ENCODE results near the gene TTC4.
A peak's percentile ranks its signal among the peaks of the same experiment; 100 is the strongest.

The TTC4 gene

DNA sequence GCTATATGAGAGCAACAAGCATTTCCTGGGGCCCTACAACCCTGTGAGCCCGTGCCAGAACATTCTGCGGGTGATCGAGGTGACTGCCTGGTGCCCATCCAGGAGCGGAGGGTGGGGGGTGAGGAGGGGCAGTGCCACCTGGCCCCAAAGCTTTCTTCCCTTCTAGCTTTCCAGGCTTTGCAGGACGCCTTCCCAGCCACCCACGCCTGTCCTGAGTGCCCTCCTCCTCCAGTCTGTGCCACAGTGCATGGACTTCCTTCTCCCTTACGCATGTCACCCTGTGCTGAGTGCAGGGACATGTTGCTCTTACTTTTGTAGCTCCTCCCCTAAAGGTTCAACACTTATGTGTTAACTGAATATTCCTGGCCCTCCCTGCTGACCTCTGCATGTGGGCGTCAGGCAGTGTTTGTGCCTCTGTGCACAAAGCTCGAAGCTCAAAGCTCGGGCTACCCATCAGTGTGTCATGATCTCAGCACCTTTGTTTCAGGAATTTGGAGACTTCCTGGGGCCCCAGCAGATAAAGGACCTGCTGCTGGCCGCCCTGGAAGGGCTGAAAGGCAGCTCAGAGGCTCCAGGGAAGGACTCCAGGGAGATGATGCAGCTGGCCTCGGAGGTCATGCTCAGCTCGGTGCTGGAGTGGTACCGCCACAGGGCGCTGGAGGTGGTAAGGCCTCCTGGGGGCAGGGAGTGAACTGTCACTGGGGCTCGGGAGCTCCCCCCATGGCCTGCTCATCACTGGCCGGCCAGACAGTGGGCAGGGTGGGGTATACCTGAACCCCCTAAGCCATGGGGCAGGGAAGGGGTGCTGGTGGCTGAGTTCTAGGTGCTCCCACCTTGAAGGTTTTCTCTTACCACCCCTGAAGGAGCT is 36.7 kb upstream of the TTC4 start:
- H3K4me3 ChIP-seq (ENCODE audit: low read length) = no peak overlapping the region
- no peak overlapping the region for H3K4me2 ChIP-seq (ENCODE audit: low read length)
- no peak overlapping the region for H2BK5ac ChIP-seq (ENCODE audit: low read length)
- H2BK120ac ChIP-seq (ENCODE audit: low read depth, low read length) = no peak overlapping the region
- WGBS (ENCODE audit: extremely low coverage, insufficient coverage, low lambda C conversion rate) = no CpG with 5 or more reads among the region's 17 CpGs
- H3K27ac ChIP-seq (ENCODE audit: low read depth, low read length) = no peak overlapping the region
- no peak overlapping the region for H4K5ac ChIP-seq (ENCODE audit: low read length)
- no peak overlapping the region for H3K4ac ChIP-seq (ENCODE audit: low read depth, low read length)
- H3K18ac ChIP-seq (ENCODE audit: low read length) = no peak overlapping the region
- no peaks in the 10 kb centered on the region for H3K36me3 ChIP-seq (ENCODE audit: control insufficient read depth, insufficient read depth, low read length)
- H2BK15ac ChIP-seq (replicated peaks; ENCODE audit: low read depth) = no peak overlapping the region
- no peak overlapping the region for H2AK5ac ChIP-seq (ENCODE audit: low read length)
- no peaks in the 10 kb centered on the region for H3K4me1 ChIP-seq (ENCODE audit: control insufficient read depth, low read depth, low read length)
- no peaks in the 10 kb centered on the region for H3K27me3 ChIP-seq (ENCODE audit: insufficient read depth, low read length, poor library complexity)
- peak overlapping the region; percentile 24 for H3K23ac ChIP-seq (ENCODE audit: low read length)
- no peak overlapping the region for H3K9ac ChIP-seq (ENCODE audit: low read length)
- H3K79me1 ChIP-seq (ENCODE audit: low read length) = no peaks in the 10 kb centered on the region
- peak; percentile 36 for DNase-seq
- H3K56ac ChIP-seq (ENCODE audit: low read length) = peak overlapping the region; percentile 34
- no peak overlapping the region for H4K8ac ChIP-seq (ENCODE audit: low read depth, low read length)
- no peaks in the 10 kb centered on the region for H3K79me2 ChIP-seq (ENCODE audit: control insufficient read depth, insufficient read depth, low read length)

DNA sequence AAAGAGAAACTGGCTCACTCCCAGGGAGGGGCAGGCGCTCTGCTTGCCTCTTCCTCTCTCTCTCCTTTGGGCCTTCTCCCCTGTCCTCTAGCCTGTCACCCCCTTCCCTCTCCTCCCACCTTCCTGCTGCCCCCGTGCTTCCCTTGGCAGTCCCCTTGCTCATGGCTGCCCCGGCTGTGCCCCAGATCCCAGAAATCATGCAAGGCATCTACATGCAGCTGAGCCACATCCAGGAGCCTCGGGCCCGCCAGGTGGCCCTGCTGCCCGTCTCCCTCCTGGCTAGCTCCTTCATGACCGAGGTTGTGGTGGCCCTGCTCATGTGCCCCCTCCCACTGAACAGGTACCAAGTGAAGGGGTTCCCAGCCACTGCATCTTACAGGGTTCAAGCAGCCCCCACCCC is 36.0 kb upstream of the TTC4 start:
- H3K4me3 ChIP-seq (ENCODE audit: low read length) = no peak overlapping the region
- H3K79me1 ChIP-seq (ENCODE audit: low read length) = no peaks in the 10 kb centered on the region
- no peak overlapping the region for H2BK120ac ChIP-seq (ENCODE audit: low read depth, low read length)
- no peak overlapping the region for H3K4ac ChIP-seq (ENCODE audit: low read depth, low read length)
- H4K8ac ChIP-seq (ENCODE audit: low read depth, low read length) = no peak overlapping the region
- H3K56ac ChIP-seq (ENCODE audit: low read length) = no peak overlapping the region
- no peaks in the 10 kb centered on the region for H3K4me1 ChIP-seq (ENCODE audit: control insufficient read depth, low read depth, low read length)
- no peak overlapping the region for H2AK5ac ChIP-seq (ENCODE audit: low read length)
- H3K18ac ChIP-seq (ENCODE audit: low read length) = no peak overlapping the region
- H3K79me2 ChIP-seq (ENCODE audit: control insufficient read depth, insufficient read depth, low read length) = no peaks in the 10 kb centered on the region
- H3K9ac ChIP-seq (ENCODE audit: low read length) = no peak overlapping the region
- H2BK15ac ChIP-seq (replicated peaks; ENCODE audit: low read depth) = no peak overlapping the region
- H2BK5ac ChIP-seq (ENCODE audit: low read length) = no peak overlapping the region
- H3K27me3 ChIP-seq (ENCODE audit: insufficient read depth, low read length, poor library complexity) = no peaks in the 10 kb centered on the region
- no peak for DNase-seq
- H3K4me2 ChIP-seq (ENCODE audit: low read length) = no peak overlapping the region
- no peaks in the 10 kb centered on the region for H3K36me3 ChIP-seq (ENCODE audit: control insufficient read depth, insufficient read depth, low read length)
- no peak overlapping the region for H4K5ac ChIP-seq (ENCODE audit: low read length)
- H3K23ac ChIP-seq (ENCODE audit: low read length) = no peak overlapping the region
- WGBS (ENCODE audit: extremely low coverage, insufficient coverage, low lambda C conversion rate) = no CpG with 5 or more reads among the region's 7 CpGs
- H3K27ac ChIP-seq (ENCODE audit: low read depth, low read length) = no peak overlapping the region

DNA sequence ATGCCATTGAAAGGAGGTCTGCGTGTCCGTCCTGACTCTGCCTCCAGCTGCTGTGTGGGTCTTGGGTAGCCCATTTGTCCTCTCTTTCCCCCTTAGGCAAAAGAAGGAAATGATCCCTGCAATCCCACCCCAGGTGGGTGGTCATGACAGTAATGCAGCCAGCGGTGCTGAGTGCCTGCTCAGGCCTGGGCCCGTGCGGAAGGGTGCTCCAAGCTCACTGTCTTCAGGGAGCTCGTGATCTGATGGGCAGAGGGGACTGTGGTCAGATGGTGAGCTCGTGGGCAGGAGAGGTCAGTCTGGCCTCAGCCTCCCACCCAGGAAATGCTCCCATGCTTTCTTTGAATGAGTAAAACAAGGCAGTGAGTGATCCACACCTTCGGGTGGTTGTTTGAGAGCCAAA is 35.3 kb upstream of the TTC4 start:
- H3K36me3 ChIP-seq (ENCODE audit: control insufficient read depth, insufficient read depth, low read length) = no peaks in the 10 kb centered on the region
- H2BK15ac ChIP-seq (replicated peaks; ENCODE audit: low read depth) = no peak overlapping the region
- H4K8ac ChIP-seq (ENCODE audit: low read depth, low read length) = no peak overlapping the region
- H3K4me2 ChIP-seq (ENCODE audit: low read length) = no peak overlapping the region
- no peak overlapping the region for H3K9ac ChIP-seq (ENCODE audit: low read length)
- H3K4me3 ChIP-seq (ENCODE audit: low read length) = no peak overlapping the region
- no peak overlapping the region for H2AK5ac ChIP-seq (ENCODE audit: low read length)
- DNase-seq = no peak
- no peaks in the 10 kb centered on the region for H3K27me3 ChIP-seq (ENCODE audit: insufficient read depth, low read length, poor library complexity)
- H2BK120ac ChIP-seq (ENCODE audit: low read depth, low read length) = no peak overlapping the region
- H3K23ac ChIP-seq (ENCODE audit: low read length) = no peak overlapping the region
- no peak overlapping the region for H3K18ac ChIP-seq (ENCODE audit: low read length)
- H3K79me2 ChIP-seq (ENCODE audit: control insufficient read depth, insufficient read depth, low read length) = no peaks in the 10 kb centered on the region
- no peak overlapping the region for H4K5ac ChIP-seq (ENCODE audit: low read length)
- H3K4ac ChIP-seq (ENCODE audit: low read depth, low read length) = no peak overlapping the region
- no peaks in the 10 kb centered on the region for H3K4me1 ChIP-seq (ENCODE audit: control insufficient read depth, low read depth, low read length)
- no peak overlapping the region for H2BK5ac ChIP-seq (ENCODE audit: low read length)
- no CpG with 5 or more reads among the region's 8 CpGs for WGBS (ENCODE audit: extremely low coverage, insufficient coverage, low lambda C conversion rate)
- no peak overlapping the region for H3K56ac ChIP-seq (ENCODE audit: low read length)
- no peaks in the 10 kb centered on the region for H3K79me1 ChIP-seq (ENCODE audit: low read length)
- H3K27ac ChIP-seq (ENCODE audit: low read depth, low read length) = no peak overlapping the region

DNA sequence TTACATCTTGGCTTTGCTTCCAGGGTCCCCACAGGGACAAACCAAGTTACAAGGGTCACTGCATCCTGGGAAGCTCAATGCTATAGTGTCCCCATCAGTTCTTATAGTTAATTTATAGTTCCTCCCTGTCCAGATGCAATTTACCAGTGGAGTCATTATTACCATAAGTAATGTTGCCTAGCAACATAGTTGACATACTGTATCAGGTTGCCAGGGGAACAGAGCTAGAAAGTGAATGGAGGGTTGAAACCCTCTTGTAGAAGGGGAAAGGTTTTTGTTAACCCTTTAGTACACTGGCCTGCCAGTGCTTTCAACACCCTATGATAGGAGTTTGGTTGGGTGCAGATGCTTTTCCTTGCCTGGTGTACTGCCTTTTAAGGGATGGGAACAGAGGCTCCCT is 34.3 kb upstream of the TTC4 start:
- H3K79me2 ChIP-seq (ENCODE audit: control insufficient read depth, insufficient read depth, low read length) = no peaks in the 10 kb centered on the region
- no peak overlapping the region for H2AK5ac ChIP-seq (ENCODE audit: low read length)
- H3K27me3 ChIP-seq (ENCODE audit: insufficient read depth, low read length, poor library complexity) = no peaks in the 10 kb centered on the region
- no peak overlapping the region for H2BK15ac ChIP-seq (replicated peaks; ENCODE audit: low read depth)
- no peaks in the 10 kb centered on the region for H3K4me1 ChIP-seq (ENCODE audit: control insufficient read depth, low read depth, low read length)
- H3K18ac ChIP-seq (ENCODE audit: low read length) = no peak overlapping the region
- peak; percentile 64 for DNase-seq
- H3K9ac ChIP-seq (ENCODE audit: low read length) = no peak overlapping the region
- no peak overlapping the region for H2BK120ac ChIP-seq (ENCODE audit: low read depth, low read length)
- H2BK5ac ChIP-seq (ENCODE audit: low read length) = no peak overlapping the region
- H3K36me3 ChIP-seq (ENCODE audit: control insufficient read depth, insufficient read depth, low read length) = no peaks in the 10 kb centered on the region
- no peak overlapping the region for H3K4ac ChIP-seq (ENCODE audit: low read depth, low read length)
- H3K79me1 ChIP-seq (ENCODE audit: low read length) = no peaks in the 10 kb centered on the region
- no peak overlapping the region for H3K56ac ChIP-seq (ENCODE audit: low read length)
- H4K8ac ChIP-seq (ENCODE audit: low read depth, low read length) = no peak overlapping the region
- H3K23ac ChIP-seq (ENCODE audit: low read length) = no peak overlapping the region
- no peak overlapping the region for H3K4me3 ChIP-seq (ENCODE audit: low read length)
- H3K27ac ChIP-seq (ENCODE audit: low read depth, low read length) = no peak overlapping the region
- H3K4me2 ChIP-seq (ENCODE audit: low read length) = no peak overlapping the region
- no peak overlapping the region for H4K5ac ChIP-seq (ENCODE audit: low read length)

DNA sequence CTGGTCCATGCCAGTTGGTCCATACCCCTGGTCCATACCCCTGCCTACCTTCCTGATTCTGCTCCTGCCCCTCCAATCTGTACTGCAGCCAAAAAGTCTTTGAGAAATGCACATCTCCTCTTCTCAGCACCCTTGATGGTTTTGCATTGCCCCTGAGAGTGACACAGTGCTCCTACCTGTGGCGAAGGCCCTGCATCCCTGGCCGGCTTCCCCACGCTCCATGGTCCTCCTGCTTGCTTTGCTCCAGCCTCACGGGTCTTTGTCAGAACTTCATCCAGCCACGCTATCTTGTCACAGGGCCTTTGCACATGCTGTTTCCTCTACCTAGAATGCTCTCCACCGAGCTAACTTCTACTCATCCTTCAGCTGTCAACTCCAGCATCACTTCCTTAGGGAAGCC is 32.2 kb upstream of the TTC4 start:
- H3K4me1 ChIP-seq (ENCODE audit: control insufficient read depth, low read depth, low read length) = no peaks in the 10 kb centered on the region
- H4K8ac ChIP-seq (ENCODE audit: low read depth, low read length) = no peak overlapping the region
- no peaks in the 10 kb centered on the region for H3K27me3 ChIP-seq (ENCODE audit: insufficient read depth, low read length, poor library complexity)
- H3K79me2 ChIP-seq (ENCODE audit: control insufficient read depth, insufficient read depth, low read length) = no peaks in the 10 kb centered on the region
- no peak overlapping the region for H3K18ac ChIP-seq (ENCODE audit: low read length)
- no peak for DNase-seq
- H3K4me3 ChIP-seq (ENCODE audit: low read length) = no peak overlapping the region
- H2AK5ac ChIP-seq (ENCODE audit: low read length) = no peak overlapping the region
- H3K36me3 ChIP-seq (ENCODE audit: control insufficient read depth, insufficient read depth, low read length) = no peaks in the 10 kb centered on the region
- no peaks in the 10 kb centered on the region for H3K79me1 ChIP-seq (ENCODE audit: low read length)
- no peak overlapping the region for H2BK5ac ChIP-seq (ENCODE audit: low read length)
- no peak overlapping the region for H3K23ac ChIP-seq (ENCODE audit: low read length)
- WGBS (ENCODE audit: extremely low coverage, insufficient coverage, low lambda C conversion rate) = no CpG with 5 or more reads among the region's 6 CpGs
- no peak overlapping the region for H3K9ac ChIP-seq (ENCODE audit: low read length)
- no peak overlapping the region for H3K4me2 ChIP-seq (ENCODE audit: low read length)
- H3K4ac ChIP-seq (ENCODE audit: low read depth, low read length) = no peak overlapping the region
- H2BK120ac ChIP-seq (ENCODE audit: low read depth, low read length) = no peak overlapping the region
- H3K27ac ChIP-seq (ENCODE audit: low read depth, low read length) = no peak overlapping the region
- no peak overlapping the region for H2BK15ac ChIP-seq (replicated peaks; ENCODE audit: low read depth)
- no peak overlapping the region for H3K56ac ChIP-seq (ENCODE audit: low read length)
- no peak overlapping the region for H4K5ac ChIP-seq (ENCODE audit: low read length)

DNA sequence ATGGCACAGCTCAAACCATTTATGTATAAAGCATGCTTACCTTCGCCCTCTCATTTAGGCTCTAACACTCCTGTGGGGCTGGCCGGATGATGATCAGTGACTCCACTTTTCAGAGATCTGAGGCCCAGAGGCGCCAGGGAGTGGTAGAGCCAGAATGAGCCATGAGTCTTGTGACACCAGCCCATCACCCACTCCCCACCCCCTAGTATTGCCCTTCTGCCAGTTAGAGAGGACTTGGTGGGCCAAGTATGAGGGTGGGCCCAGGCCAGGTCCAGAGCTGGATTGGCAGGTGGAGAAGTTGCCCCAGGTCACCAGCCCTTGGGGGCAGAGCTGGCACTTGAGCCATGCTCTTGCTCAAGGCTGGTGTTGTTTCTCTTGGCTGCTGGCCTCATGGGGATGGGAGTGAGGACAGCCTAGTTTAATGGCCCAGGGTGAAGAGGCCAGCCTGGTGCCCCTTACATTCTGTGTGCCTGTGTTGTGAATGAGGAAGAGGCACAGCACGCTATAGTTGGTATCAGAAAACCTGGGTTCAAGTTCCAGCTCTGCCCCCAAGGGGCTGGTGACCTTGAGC is 30.2 kb upstream of the TTC4 start:
- H3K4me1 ChIP-seq (ENCODE audit: control insufficient read depth, low read depth, low read length) = no peaks in the 10 kb centered on the region
- H3K79me1 ChIP-seq (ENCODE audit: low read length) = no peaks in the 10 kb centered on the region
- H2BK15ac ChIP-seq (replicated peaks; ENCODE audit: low read depth) = no peak overlapping the region
- H2AK5ac ChIP-seq (ENCODE audit: low read length) = no peak overlapping the region
- no peak overlapping the region for H3K4me3 ChIP-seq (ENCODE audit: low read length)
- H3K27ac ChIP-seq (ENCODE audit: low read depth, low read length) = no peak overlapping the region
- H3K4ac ChIP-seq (ENCODE audit: low read depth, low read length) = no peak overlapping the region
- H3K36me3 ChIP-seq (ENCODE audit: control insufficient read depth, insufficient read depth, low read length) = no peaks in the 10 kb centered on the region
- H3K4me2 ChIP-seq (ENCODE audit: low read length) = no peak overlapping the region
- H3K79me2 ChIP-seq (ENCODE audit: control insufficient read depth, insufficient read depth, low read length) = no peaks in the 10 kb centered on the region
- H3K18ac ChIP-seq (ENCODE audit: low read length) = no peak overlapping the region
- no peak overlapping the region for H4K8ac ChIP-seq (ENCODE audit: low read depth, low read length)
- WGBS (ENCODE audit: extremely low coverage, insufficient coverage, low lambda C conversion rate) = no CpG with 5 or more reads among the region's 4 CpGs
- H2BK5ac ChIP-seq (ENCODE audit: low read length) = no peak overlapping the region
- no peak overlapping the region for H3K9ac ChIP-seq (ENCODE audit: low read length)
- no peak overlapping the region for H3K56ac ChIP-seq (ENCODE audit: low read length)
- DNase-seq = no peak
- no peak overlapping the region for H3K23ac ChIP-seq (ENCODE audit: low read length)
- no peak overlapping the region for H2BK120ac ChIP-seq (ENCODE audit: low read depth, low read length)
- no peak overlapping the region for H4K5ac ChIP-seq (ENCODE audit: low read length)
- H3K27me3 ChIP-seq (ENCODE audit: insufficient read depth, low read length, poor library complexity) = no peaks in the 10 kb centered on the region

Data from mesendoderm (in vitro differentiated cells).